Mucosa of descending colon (tissue), 3 donors: ENCODE results near the gene NECAP2. TPM values are rescaled to one million over a fixed set of nuclear protein-coding genes. Genes with fewer than 3 reads are reported as not detected.
A peak's percentile ranks its signal among the peaks of the same experiment; 100 is the strongest.

ENCODE experiments used
- ATAC-seq: fragments of 200-7000 bp; cut with Tn5 transposase; one replicate; pipeline ENCODE4 v1.9.1; 2020; ENCODE audit warnings: mild to moderate bottlenecking, moderate library complexity
- DNase-seq, 3 donors: peaks; one replicate each; pipeline ENCODE4 v3.0.0-alpha.2; 2020
- H3K36me3 ChIP-seq: fragments of 200-600 bp; one replicate; pipeline ENCODE4 v1.8.0; 2021; ENCODE audit warnings: low read depth, mild to moderate bottlenecking
- H3K4me1 ChIP-seq: fragments of 200-600 bp; one replicate; pipeline ENCODE4 v1.8.0; 2021; ENCODE audit warnings: low read depth, mild to moderate bottlenecking
- H3K4me3 ChIP-seq: fragments of 200-600 bp; one replicate; pipeline ENCODE4 v1.8.0; 2021; ENCODE audit warnings: mild to moderate bottlenecking
- H3K9me3 ChIP-seq: fragments of 200-600 bp; one replicate; pipeline ENCODE4 v1.8.0; 2021; ENCODE audit warnings: mild to moderate bottlenecking
- CTCF ChIP-seq: fragments of 200-600 bp; IDR thresholded peaks from one replicate; pipeline ENCODE4 v1.8.0; 2022; ENCODE audit warnings: antibody characterized with exemption, mild to moderate bottlenecking
- intact Hi-C, 2 donors: fragments of 100-400 bp; cut with DNase I in 1 of 2; cut with micrococcal nuclease in 1 of 2; formaldehyde crosslinking; loops; one replicate each; pipeline versions ENCODE4 v1.11.0 to v1.11.1; 2022; cut with DNase I, micrococcal nuclease
- long read RNA-seq, 2 donors: library from polyadenylated mRNA; unstranded; transcript quantifications; one replicate each; pipeline ENCODE4 v2.0.0, GENCODE V29; 2019 to 2021
- total RNA-seq, 3 donors: library from RNA; stranded (reverse); fragmentation: NEBNext Ultra II Directional in 2 of 3; extraction: Animal tissue kit (Norgen Biotek cat#: 25700) in 2 of 3; gene quantifications; one replicate each; pipeline versions ENCODE4 v1.2.1 to v1.2.4, GENCODE V29; 2021 to 2023
- donor health status: DM: no; HTN: no; CAD: no; lungs with moderate emphysema.
- donor health status: DM: no; HTN: no; CAD: no.
- donor health status: DM: no; HTN: yes; CAD: no.

The NECAP2 gene
- 10 to 100 TPM; 34.4 to 50.9 (median 43.8) TPM for total RNA-seq
- long read RNA-seq, donor 1, transcript NECAP2-201 (8 exons, 2,070 nt), result major isoform, 37 of 53 reads
- long read RNA-seq, donor 1, partial matches to known transcripts, result 6 of 53 reads
- long read RNA-seq, donor 1, other reads (novel, unspliced or antisense), result 8 of 53 reads
- long read RNA-seq, donor 2, transcript NECAP2-201 (8 exons, 2,070 nt), result major isoform, 57 of 72 reads
- long read RNA-seq, donor 2, partial matches to known transcripts, result 4 of 72 reads
- long read RNA-seq, donor 2, other reads (novel, unspliced or antisense), result 5 of 72 reads

GRCh38 chr1:16440470-16441281 is at the start of gene NECAP2:
Gene NECAP2 (plus strand): TSS chr1:16440724. CDS start chr1:16440762, 38 bp downstream.
- DNase-seq (peak; percentile 96 to 97 (median 96)), ATAC-seq (peak; percentile 98)
- no peaks in the 10 kb centered on the region for H3K9me3 ChIP-seq
- no peaks in the 10 kb centered on the region for H3K36me3 ChIP-seq
- intact Hi-C loops, result no loop called here
- H3K4me1 ChIP-seq, result peaks cover 16% of the 10 kb centered on the region
- peak; percentile 94 for TF ChIP-seq CTCF
- peak within 1 kb of the TSS; percentile 90 for H3K4me3 ChIP-seq

- ATAC-seq, result no peak
- no peak for TF ChIP-seq CTCF
- intact Hi-C loops, result no loop called here
These were observed 49.1 kb upstream of the NECAP2 start for GRCh38 chr1:16391411-16391810.

GRCh38 chr1:16392740-16393569 is 47.6 kb upstream of the NECAP2 start:
- no peaks in the 10 kb centered on the region for H3K36me3 ChIP-seq
- ATAC-seq (no peak), DNase-seq (no peak)
- no peak for TF ChIP-seq CTCF
- intact Hi-C loops, result no loop called here
- H3K9me3 ChIP-seq, result no peaks in the 10 kb centered on the region
- no peak overlapping the region for H3K4me3 ChIP-seq
- peaks cover 6% of the 10 kb centered on the region for H3K4me1 ChIP-seq

More at GRCh38 chr1:16391411-16391810, 49.1 kb upstream of the NECAP2 start:
- Histone ChIP-seq H3K4me3 (no peak overlapping the region), H3K4me1 (peaks cover 12% of the 10 kb centered on the region), H3K9me3 (no peaks in the 10 kb centered on the region), H3K36me3 (no peaks in the 10 kb centered on the region)
- DNase-seq, result no peak

GRCh38 chr1:16393570-16394521 is 46.7 kb upstream of the NECAP2 start:
- no peak for TF ChIP-seq CTCF

More at GRCh38 chr1:16393570-16394521, 46.7 kb upstream of the NECAP2 start:
- Histone ChIP-seq H3K36me3 (no peaks in the 10 kb centered on the region), H3K9me3 (no peaks in the 10 kb centered on the region), H3K4me3 (no peak overlapping the region), H3K4me1 (no peaks in the 10 kb centered on the region)
- ATAC-seq (no peak), DNase-seq (no peak)
- intact Hi-C loops, result no loop called here
